Activated naive CD8-positive, alpha-beta T cell treated with anti-CD3 and anti-CD28 coated beads, Interleukin-2, amount 50 U/mL, for 24 hours (primary cell): ENCODE results near the gene OBSCN.
"Not testable (repeated sequence)": the region's sequence is repeated elsewhere in the genome, so short reads cannot be mapped to it uniquely, and the experiment has no call there.

Experiments used
- ATAC-seq: fragments of 150-1000 bp; cut with Tn5 transposase; one replicate; pipeline ENCODE4 v1.10.0; 2021
- DNase-seq: peaks from one replicate; pipeline ENCODE4 v3.0.0; 2021
- H3K27ac Mint-ChIP-seq: one replicate; pipeline ENCODE4 v1.8.0; 2021; ENCODE audit warnings: mild to moderate bottlenecking, mixed read lengths
- H3K27me3 Mint-ChIP-seq: one replicate; pipeline ENCODE4 v1.8.0; 2021; ENCODE audit warnings: mixed read lengths
- H3K36me3 Mint-ChIP-seq: one replicate; pipeline ENCODE4 v1.8.0; 2021; ENCODE audit warnings: low read depth, mixed read lengths
- H3K4me1 Mint-ChIP-seq: one replicate; pipeline ENCODE4 v1.8.0; 2021; ENCODE audit warnings: mixed read lengths
- H3K4me3 Mint-ChIP-seq: one replicate; pipeline ENCODE4 v1.8.0; 2021; ENCODE audit warnings: mild to moderate bottlenecking, moderate library complexity, mixed read lengths
- H3K9me3 Mint-ChIP-seq: one replicate; pipeline ENCODE4 v1.8.0; 2021; ENCODE audit warnings: mixed read lengths

The OBSCN gene

DNA sequence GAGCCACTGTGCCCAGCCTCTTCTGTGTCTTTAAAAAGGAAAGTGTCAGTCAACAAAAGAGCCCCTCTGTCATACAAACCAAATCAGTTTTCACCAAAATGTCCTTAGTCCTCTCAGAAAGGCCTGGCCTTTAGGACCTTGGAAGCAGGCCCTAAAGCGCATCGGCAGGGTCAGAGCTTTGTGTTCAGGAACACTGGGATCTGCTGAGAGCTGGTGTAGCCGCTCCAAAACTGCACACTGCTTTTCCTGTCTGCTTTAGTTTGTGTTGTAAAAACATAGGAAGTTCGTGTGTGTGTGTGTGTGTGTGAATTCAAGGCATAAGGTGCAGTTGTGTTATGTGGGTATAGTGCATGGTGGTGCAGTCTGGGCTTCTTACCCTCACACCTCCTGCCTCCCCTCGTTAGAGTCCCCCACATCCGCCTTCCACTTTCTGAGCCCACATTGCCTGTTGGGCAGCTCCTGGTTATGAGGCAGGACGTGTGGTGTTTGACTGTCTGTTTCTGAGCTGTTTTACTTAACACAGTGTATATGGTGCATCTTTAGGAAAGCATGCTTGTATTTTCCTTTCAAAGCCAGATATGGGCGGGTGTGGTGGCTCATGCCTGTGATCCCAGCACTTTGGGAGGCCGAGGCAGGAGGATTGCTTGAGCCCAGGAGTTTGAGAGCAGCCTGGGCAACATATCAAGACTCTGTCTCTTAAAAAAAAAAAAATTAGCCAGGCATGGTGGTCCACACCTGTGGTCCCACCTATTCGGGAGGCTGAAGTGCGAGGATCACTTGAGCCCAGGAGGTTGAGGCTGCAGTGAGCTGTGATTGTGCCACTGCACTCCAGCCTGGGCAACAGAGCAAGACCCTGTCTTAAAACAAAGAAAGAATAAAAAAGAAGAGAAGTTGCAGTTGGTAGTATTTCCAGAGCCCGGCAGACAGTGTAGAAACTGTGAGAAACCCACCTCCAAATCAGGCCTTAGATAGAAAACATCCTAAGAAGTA is 29.8 kb upstream of the OBSCN start:
- ATAC-seq, result no peak
- Mint-ChIP-seq H3K4me1 (no peaks in the 10 kb centered on the region), H3K4me3 (no peak overlapping the region), H3K27me3 (no peaks in the 10 kb centered on the region), H3K27ac (no peak overlapping the region), H3K36me3 (no peaks in the 10 kb centered on the region), H3K9me3 (no peaks in the 10 kb centered on the region)
- no peak for DNase-seq

DNA sequence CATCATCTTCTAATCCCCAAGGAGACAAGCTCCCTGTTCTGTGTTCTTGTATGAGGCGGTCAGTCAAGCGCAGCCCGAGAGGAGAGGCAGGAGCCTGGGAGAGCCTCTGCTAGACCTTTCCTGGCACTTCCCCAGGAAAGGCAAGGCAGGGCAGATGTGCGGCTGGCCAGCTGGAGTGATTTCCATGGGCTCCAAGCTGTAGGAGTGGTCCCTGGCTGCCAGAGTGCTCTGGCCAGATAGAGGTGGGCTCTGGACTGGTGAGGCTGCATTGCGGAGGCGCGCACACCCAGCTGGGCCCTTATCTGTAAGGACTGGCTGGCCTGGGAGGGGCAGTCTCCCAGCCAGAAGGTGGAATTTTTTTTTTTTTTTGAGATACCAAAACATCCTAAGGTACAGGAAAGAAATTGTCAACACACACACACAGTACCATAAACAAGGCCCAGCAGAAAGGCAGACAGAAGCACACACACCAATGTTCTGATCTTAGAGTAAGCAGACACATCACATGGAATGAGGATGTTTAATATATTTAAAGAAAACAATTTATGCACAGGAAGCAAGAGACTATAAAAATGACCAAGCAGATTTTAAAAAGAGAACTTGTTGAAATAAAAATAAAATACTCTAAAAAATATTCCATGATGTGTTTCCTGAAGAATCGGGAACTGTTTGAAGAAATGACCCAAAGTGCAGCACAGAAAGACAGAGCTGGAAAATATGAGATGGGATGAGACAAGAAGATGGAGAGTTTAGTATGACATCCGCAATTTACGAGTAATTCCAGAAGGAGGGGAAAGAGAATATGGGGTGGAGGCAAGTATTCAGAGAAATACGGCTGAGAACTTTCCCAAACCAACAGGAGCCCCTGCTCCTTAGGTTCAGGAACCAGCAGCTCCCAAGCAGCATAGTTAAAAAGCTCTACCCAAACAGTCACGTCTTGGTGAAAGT is 28.8 kb upstream of the OBSCN start:
- no peaks in the 10 kb centered on the region for H3K36me3 Mint-ChIP-seq
- DNase-seq (no peak), ATAC-seq (no peak)
- H3K4me1 Mint-ChIP-seq, result no peaks in the 10 kb centered on the region
- no peaks in the 10 kb centered on the region for H3K9me3 Mint-ChIP-seq
- no peak overlapping the region for H3K27ac Mint-ChIP-seq
- no peak overlapping the region for H3K4me3 Mint-ChIP-seq
- H3K27me3 Mint-ChIP-seq, result no peaks in the 10 kb centered on the region

DNA sequence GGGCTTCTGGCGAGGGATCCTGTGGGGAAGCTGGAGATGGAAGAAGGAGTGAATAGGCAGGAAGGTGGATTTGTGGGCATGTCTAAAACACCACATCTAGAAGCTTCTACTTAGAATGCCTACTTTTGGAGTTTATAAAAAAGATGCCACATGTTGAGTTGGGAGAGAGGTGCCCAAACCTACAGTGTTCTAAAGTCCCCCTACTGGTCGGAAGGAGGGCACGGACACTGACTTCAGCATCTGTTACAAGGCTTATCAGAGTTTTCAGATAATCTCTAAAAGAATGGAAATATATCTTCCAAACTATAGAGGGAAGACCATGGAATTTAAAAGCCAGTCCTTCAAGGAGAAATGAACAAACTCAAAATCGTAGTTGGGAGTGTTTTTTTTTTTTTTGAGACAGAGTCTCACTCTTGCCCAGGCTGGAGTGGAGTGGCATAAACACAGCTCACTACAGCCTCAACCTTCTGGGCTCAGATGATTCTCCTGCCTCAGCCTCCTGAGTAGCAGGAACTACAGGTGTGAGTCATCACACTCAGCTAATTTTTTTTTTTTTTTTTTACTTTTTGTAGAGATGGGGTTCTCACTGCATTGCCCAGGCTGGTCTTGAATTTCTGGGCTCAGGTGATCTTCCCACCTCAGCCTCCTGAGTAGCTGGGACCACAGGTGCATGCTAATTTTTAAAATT is 27.4 kb upstream of the OBSCN start:
- H3K27ac Mint-ChIP-seq, result no peak overlapping the region
- no peaks in the 10 kb centered on the region for H3K27me3 Mint-ChIP-seq
- DNase-seq, result no peak
- H3K4me1 Mint-ChIP-seq, result peaks cover 2% of the 10 kb centered on the region
- no peaks in the 10 kb centered on the region for H3K36me3 Mint-ChIP-seq
- no peak overlapping the region for H3K4me3 Mint-ChIP-seq
- no peaks in the 10 kb centered on the region for H3K9me3 Mint-ChIP-seq
- peak; percentile 37 for ATAC-seq

DNA sequence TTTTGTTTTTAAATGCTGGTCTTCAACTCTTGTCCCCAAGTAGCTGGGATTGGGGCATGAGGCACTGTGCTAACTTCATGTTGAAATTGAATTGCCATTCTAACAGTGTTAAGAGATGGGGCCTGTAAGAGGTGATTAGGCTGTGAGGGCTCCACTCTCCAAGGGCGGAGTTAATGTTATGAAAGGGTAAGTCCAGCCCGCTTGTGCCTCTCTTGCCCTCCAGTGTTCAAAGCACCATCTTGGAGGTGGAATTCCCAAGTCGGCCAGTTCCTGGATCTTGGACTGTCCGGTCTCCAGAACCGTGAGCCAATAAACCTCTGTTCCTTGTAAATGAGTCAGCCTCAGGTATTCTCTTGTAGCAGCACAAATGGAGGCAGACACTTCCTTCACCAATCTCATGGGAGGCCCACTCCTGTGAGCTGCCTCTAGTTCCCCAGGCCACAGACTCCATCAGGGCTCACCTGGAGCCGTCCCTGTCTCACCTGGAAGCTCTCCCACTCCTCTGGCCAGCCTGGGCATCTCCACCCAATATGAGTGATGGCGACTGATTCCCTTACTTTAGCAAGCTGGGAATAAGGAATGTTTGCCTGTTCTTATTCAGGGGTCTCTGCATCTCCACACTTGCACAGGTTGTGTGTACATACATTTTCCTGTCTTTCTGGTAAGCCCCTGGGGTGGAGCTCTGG is 26.7 kb upstream of the OBSCN start:
- H3K36me3 Mint-ChIP-seq, result no peaks in the 10 kb centered on the region
- no peak overlapping the region for H3K27ac Mint-ChIP-seq
- no peak overlapping the region for H3K4me3 Mint-ChIP-seq
- H3K9me3 Mint-ChIP-seq, result no peaks in the 10 kb centered on the region
- H3K27me3 Mint-ChIP-seq, result no peaks in the 10 kb centered on the region
- H3K4me1 Mint-ChIP-seq, result peaks cover 8% of the 10 kb centered on the region
- ATAC-seq (no peak), DNase-seq (no peak)

DNA sequence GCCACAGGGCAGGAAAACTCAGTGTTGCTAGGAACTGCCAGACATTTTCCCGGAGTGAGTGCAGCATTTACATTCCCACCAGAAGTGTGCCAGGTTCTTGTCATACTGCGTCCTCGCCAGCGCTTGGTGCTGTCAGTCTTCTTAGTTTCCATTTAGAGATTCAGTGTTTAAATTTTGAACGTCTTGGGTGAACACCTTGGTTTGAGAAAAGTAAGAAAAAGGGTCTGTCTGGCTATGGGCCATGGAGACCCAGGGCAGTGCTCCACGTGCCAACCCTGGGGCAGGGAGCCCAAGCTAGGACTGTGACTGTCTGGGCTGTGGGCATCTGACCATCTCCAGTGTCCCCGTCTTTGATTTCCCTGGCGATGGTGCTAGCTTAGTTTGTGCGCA is 26.2 kb upstream of the OBSCN start:
- DNase-seq (no peak), ATAC-seq (no peak)
- Mint-ChIP-seq H3K27ac (no peak overlapping the region), H3K4me1 (peaks cover 9% of the 10 kb centered on the region), H3K4me3 (no peak overlapping the region), H3K9me3 (no peaks in the 10 kb centered on the region), H3K27me3 (no peaks in the 10 kb centered on the region), H3K36me3 (no peaks in the 10 kb centered on the region)

DNA sequence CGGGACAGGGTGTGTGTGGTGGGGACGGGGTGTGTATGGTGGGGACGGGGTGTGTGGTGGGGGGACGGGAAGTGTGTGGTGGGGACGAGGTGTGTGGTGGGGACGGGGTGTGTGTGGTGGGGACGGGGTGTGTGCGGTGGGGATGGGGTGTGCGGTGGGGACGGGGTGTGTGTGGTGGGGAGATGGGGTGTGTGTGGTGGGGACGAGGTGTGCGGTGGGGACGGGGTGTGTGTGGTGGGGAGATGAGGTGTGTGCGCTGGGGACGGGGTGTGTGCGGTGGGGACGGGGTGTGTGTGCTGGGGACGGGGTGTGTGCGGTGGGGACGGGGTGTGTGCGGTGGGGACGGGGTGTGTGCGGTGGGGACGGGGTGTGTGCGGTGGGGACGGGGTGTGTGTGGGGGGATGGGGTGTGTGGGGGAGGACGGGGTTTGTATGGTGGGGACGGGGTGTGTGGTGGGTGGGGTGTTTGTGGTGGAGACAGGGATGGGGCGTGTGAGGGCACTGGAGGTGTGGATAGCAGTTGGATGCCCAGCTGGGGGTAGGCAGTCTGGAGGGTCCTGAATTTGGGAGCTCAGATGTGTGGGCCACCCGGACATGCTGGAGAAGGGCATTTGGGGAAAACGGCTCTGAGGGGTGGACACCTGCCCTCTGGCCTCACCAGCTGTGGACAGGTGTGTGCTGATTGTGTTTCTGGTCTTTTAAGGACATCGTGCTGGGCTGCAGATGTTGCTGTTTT is 25.4 kb upstream of the OBSCN start:
- H3K36me3 Mint-ChIP-seq, result no peaks in the 10 kb centered on the region
- peaks cover 9% of the 10 kb centered on the region for H3K4me1 Mint-ChIP-seq
- H3K9me3 Mint-ChIP-seq, result no peaks in the 10 kb centered on the region
- no peaks in the 10 kb centered on the region for H3K27me3 Mint-ChIP-seq
- DNase-seq, result no peak
- no peak for ATAC-seq
- no peak overlapping the region for H3K4me3 Mint-ChIP-seq
- no peak overlapping the region for H3K27ac Mint-ChIP-seq

DNA sequence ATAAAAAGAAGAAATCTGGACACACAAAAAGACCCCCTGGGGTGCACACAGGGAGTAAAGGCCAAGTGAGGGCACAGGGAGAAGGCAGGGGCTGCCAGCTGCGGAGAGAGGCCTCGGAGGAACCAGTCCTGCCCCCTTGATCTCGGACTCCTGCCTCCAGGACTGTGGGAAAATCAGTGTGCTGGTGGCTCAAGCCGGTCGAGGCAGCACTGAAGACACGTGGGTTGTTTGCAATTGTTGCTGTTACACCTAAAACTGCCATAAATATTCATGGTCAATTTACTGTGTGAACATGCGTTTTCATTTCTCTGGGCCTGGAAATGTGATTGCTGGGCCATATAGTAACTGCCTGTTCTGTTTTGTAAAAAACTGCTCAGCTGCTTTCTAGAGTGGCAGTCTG is 23.7 kb upstream of the OBSCN start:
- H3K4me3 Mint-ChIP-seq, result no peak overlapping the region
- H3K9me3 Mint-ChIP-seq, result no peaks in the 10 kb centered on the region
- H3K27ac Mint-ChIP-seq, result no peak overlapping the region

DNA sequence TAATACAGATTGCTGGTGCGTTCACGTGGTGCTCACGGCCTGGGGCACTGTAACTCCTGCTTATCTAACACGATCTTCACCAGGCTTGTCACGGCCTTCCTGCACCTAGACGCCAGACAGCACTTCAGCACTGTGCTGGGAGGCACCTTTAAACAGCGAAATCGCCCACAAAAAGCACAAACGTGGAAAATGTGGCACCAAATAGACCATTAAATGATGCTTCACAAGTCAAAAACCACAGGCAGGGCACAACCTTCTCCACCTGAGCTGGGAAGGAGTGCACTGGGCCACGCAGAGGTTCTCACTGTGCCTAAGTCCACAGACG is 22.2 kb upstream of the OBSCN start:
- Mint-ChIP-seq H3K27me3 (no peaks in the 10 kb centered on the region), H3K9me3 (no peaks in the 10 kb centered on the region), H3K27ac (no peak overlapping the region), H3K4me1 (peaks cover 9% of the 10 kb centered on the region), H3K36me3 (no peaks in the 10 kb centered on the region), H3K4me3 (no peak overlapping the region)
- ATAC-seq (peak; percentile 65), DNase-seq (no peak)

More for the DNA sequence above, 23.7 kb upstream of the OBSCN start:
- ATAC-seq, result no peak
- DNase-seq, result no peak
- no peaks in the 10 kb centered on the region for H3K36me3 Mint-ChIP-seq
- no peaks in the 10 kb centered on the region for H3K27me3 Mint-ChIP-seq
- peaks cover 9% of the 10 kb centered on the region for H3K4me1 Mint-ChIP-seq

DNA sequence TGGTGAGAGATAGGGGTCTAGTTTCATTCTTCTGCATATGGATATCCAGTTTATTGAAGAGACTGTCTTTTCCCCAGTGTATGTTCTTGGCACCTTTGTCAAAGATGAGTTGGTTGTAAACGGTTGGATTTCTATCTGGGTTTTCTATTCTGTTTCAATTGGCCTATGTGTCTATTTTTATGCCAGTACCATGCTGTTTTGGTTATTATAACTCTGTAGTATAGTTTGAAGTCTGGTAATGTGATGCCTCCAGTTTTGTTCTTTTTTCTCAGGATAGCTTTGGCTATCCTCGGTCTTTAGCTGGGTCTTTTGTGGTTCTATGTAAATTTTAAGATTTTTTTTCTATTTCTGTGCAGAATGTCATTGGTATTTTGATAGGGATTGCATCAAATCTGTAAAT is 19.6 kb upstream of the OBSCN start:
- not testable (repeated sequence) for H3K4me3 Mint-ChIP-seq, H3K9me3 Mint-ChIP-seq, ATAC-seq, DNase-seq, H3K36me3 Mint-ChIP-seq, H3K27me3 Mint-ChIP-seq, H3K27ac Mint-ChIP-seq, H3K4me1 Mint-ChIP-seq

DNA sequence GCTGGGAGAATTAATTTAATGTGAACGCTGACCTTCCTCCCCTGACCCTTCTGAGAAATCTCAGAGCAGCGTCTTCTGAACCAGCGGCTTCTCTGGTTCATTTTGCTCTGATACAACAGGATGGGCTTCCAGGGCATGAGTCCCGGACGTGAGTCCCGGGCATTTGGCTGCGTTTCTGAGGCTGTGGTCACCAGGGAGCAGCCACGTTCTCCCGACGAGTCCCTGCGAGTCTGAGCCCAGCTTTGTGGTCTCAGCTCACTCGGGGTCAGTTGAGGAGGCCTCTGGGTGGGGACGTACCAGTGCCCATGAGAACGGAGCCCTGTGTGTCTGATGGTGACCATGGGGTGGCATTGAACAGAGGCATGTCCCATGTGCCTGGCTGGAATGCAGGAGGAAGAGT is 17.7 kb upstream of the OBSCN start:
- Mint-ChIP-seq H3K27me3 (no peaks in the 10 kb centered on the region), H3K36me3 (no peaks in the 10 kb centered on the region), H3K4me1 (peaks cover 9% of the 10 kb centered on the region), H3K27ac (no peak overlapping the region), H3K9me3 (no peaks in the 10 kb centered on the region), H3K4me3 (no peak overlapping the region)
- DNase-seq (no peak), ATAC-seq (no peak)

DNA sequence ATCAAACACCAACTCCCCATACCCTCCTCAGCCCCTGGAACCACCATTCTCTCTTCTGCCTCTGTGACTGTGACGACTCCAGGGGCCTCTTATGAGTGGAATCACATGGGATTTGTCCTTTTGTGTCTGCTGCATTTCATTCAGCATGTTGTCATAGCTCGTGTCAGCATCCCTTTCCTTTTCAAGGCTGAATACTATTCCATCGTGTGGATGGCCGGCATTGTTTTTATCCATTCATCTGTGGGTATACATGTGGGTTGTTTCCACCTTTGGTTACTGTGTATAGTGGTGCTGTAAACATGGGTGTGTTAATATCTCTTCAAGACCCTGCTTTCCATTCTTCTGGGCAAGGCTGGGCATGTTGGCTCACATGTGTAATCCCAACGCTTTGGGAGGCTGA is 17.1 kb upstream of the OBSCN start:
- Mint-ChIP-seq H3K4me1 (peaks cover 4% of the 10 kb centered on the region), H3K27me3 (no peaks in the 10 kb centered on the region), H3K36me3 (no peaks in the 10 kb centered on the region), H3K4me3 (no peak overlapping the region), H3K27ac (no peak overlapping the region), H3K9me3 (no peaks in the 10 kb centered on the region)
- DNase-seq (no peak), ATAC-seq (no peak)

DNA sequence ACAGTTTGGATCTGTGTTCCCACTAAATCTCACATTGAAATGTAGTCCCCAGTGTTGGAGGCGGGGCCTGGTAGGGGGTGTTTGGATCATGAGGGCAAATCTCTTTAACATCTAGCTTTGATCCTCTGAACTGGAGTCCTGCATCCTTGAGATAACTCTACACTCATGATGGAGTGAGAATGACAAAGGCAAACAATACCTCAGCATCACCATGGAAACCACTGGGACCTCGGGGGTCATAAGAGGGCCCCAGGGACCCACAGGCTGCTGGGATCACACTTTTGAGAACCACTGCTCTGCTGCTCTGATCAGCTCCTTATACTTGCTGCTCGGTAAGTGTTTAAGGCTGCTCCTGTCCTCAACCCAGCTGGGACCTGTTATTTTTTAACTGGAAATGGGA is 13.4 kb upstream of the OBSCN start:
- Mint-ChIP-seq H3K27ac (no peak overlapping the region), H3K9me3 (peaks cover 8% of the 10 kb centered on the region), H3K4me3 (no peak overlapping the region), H3K27me3 (no peaks in the 10 kb centered on the region), H3K4me1 (no peaks in the 10 kb centered on the region), H3K36me3 (peaks cover 15% of the 10 kb centered on the region)
- no peak for ATAC-seq
- DNase-seq, result no peak

DNA sequence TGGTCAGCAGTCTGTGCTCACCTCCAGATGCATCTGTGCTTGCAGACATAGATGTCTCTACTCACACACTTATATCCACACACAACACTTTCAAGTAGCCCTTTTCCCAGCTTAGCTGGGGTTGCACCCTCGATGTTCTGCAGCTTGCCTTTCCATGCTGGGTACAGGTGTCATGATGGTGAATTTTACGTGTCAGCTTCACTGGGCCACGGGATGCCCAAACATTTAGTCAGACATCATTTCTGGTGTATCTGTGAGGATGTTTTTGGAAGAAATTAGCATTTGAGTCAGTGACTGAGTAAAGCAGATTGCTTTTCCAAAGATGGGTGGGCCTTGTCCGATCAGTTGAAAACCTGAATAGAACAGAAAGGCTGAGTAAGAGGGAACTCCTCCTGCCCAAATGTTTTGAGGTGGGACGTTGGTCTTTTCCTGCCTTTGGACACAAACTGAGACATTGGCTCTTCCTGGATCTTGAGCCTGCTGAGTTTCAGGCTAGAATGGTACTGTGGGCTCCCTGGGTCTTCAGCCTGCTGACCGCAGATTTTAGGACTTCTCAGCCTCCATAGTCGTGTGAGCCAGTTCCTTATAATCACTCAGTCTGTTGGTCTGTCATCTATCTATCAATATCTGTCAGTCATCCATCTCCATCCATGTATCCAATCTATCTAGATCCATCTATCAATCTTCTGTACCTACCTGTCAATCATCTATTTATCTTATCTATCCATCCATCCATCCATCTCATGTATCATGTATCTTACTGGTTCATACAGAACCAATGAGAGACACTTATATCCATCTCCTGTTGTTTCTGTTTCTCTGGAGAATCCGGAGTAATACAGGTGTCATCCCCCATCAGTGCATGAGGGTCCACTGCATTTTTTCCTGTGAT is 12.7 kb upstream of the OBSCN start:
- no peak overlapping the region for H3K27ac Mint-ChIP-seq
- ATAC-seq (no peak), DNase-seq (no peak)
- H3K4me1 Mint-ChIP-seq, result no peaks in the 10 kb centered on the region
- no peak overlapping the region for H3K4me3 Mint-ChIP-seq
- H3K36me3 Mint-ChIP-seq, result peaks cover 16% of the 10 kb centered on the region
- H3K27me3 Mint-ChIP-seq, result no peaks in the 10 kb centered on the region
- peaks cover 11% of the 10 kb centered on the region for H3K9me3 Mint-ChIP-seq
